IMR-90 (cell line): ENCODE data around the gene RABGGTB. TPM values are rescaled to one million over a fixed set of nuclear protein-coding genes. Genes with fewer than 3 reads are reported as not detected.

Source experiments
- microRNA-seq, 2 experiments: library from miRNA; stranded (forward) in 1 of 2; unstranded in 1 of 2; fragments of 10-50 nt in 1 of 2; fragments of <30 nt in 1 of 2; gene quantifications in 1 of 2; microRNA quantifications in 1 of 2; one replicate each; pipeline versions ENCODE3 to v1.1.0; 2013 to 2020; ENCODE audit not compliant: insufficient read depth in 1 of 2, insufficient read length in 1 of 2, unreplicated experiment in 1 of 2
- polyA plus RNA-seq, 3 experiments: library from polyadenylated mRNA; depleted of rRNA; stranded (reverse); fragments of >200 nt; gene quantifications; 2 replicates each; pipeline ENCODE4 v1.2.3, GENCODE V29; 2012; ENCODE audit warnings: low replicate concordance in 1 of 3
- small RNA-seq, 5 experiments: library from RNA; depleted of rRNA; stranded (forward); fragments of <200 nt; gene quantifications; one replicate each; pipeline ENCODE3, GENCODE V24; 2012
- total RNA-seq: library from RNA; depleted of rRNA; stranded (reverse); fragments of >200 nt; gene quantifications from 2 replicates; pipeline ENCODE4 v1.2.3, GENCODE V29; 2012; rRNA removed

RABGGTB gene
- total and polyA plus RNA-seq, 2 of the 4 experiments (the other 2 are of a cell fraction), result 48.2 to 76.0 TPM

Small RNA genes within 50 kb of the gene (microRNA-seq; reads per million reads assigned to microRNA genes)
- gene SNORD45A (ENCODE audit: insufficient read depth, insufficient read length), result not detected
- not detected for gene SNORD45B (ENCODE audit: insufficient read depth, insufficient read length)
- not detected for gene SNORD45C (ENCODE audit: insufficient read depth, insufficient read length)

Small RNA genes within 50 kb of the gene (small RNA-seq; reads per million reads assigned to genes)
- gene SNORD45A, result 0 reads per million in 5 experiments
- 0 reads per million in 5 experiments for gene SNORD45B
- 0 reads per million in 5 experiments for gene SNORD45C

Other genes starting within 250 kb of the RABGGTB start
- gene SLC44A5, start 175.1 kb upstream of the RABGGTB start, total RNA-seq, result under 0.01 TPM in 2 replicates
- gene SLC44A5, start 175.1 kb upstream of the RABGGTB start, polyA plus RNA-seq (2012; rRNA removed), result not detected in 2 replicates
- gene ACADM, start 61.5 kb upstream of the RABGGTB start, total RNA-seq, result 8.6 and 21.9 TPM in 2 replicates
- 15.1 and 18.5 TPM in 2 replicates for gene ACADM, start 61.5 kb upstream of the RABGGTB start, polyA plus RNA-seq (2012; rRNA removed)
- under 0.01 TPM in 2 replicates for gene MSH4, start 10.6 kb downstream of the RABGGTB start, total RNA-seq
- 0.02 TPM in 1 of 2 replicates, not detected in the other for gene MSH4, start 10.6 kb downstream of the RABGGTB start, polyA plus RNA-seq (2012; rRNA removed)
- not detected in 2 replicates for gene ASB17, start 146.1 kb downstream of the RABGGTB start, total RNA-seq
- not detected in 2 replicates for gene ASB17, start 146.1 kb downstream of the RABGGTB start, polyA plus RNA-seq (2012; rRNA removed)